H1 (cell line): ENCODE data around the gene LEFTY1. TPM values are rescaled to one million over a fixed set of nuclear protein-coding genes. Genes with fewer than 3 reads are reported as not detected.

Experiments
- CTCF ChIA-PET: fragments of 300-600 bp; sonication (Branson Sonifier 250); formaldehyde crosslinking; loops from one replicate; lab custom pipeline; 2021; ENCODE audit not compliant: partially characterized antibody; lab: Charles Lee
- POLR2A ChIA-PET: fragments of 300-600 bp; sonication (Branson Sonifier 250); formaldehyde crosslinking; loops from one replicate; lab custom pipeline; 2021; ENCODE audit warnings: inconsistent platforms; ENCODE audit not compliant: partially characterized antibody; lab: Charles Lee
- DNase-seq, 2 experiments: peaks; one replicate each; pipeline versions ENCODE4 v3.0.0 to v3.0.0-alpha.2; 2010 to 2022; ENCODE audit warnings: low spot score in 2 of 2, low read depth in 1 of 2, mixed read lengths in 1 of 2
- FAIRE-seq: peaks from 2 replicates; lab custom pipeline; 2011; peaks lifted over from hg19 to GRCh38; lab: Jason Lieb, UNC
- H2AFZ ChIP-seq: 2 replicates; pipeline ENCODE4 v1.8.1; 2012; ENCODE audit warnings: low read length, inconsistent platforms
- H2AK5ac ChIP-seq: 2 replicates; pipeline ENCODE4 v1.6.1; 2013; ENCODE audit warnings: low read depth, low read length
- H2BK120ac ChIP-seq: replicated peaks from 2 replicates; pipeline ENCODE3; 2013; ENCODE audit warnings: low read depth, low read length, inconsistent platforms
- H2BK12ac ChIP-seq: 2 replicates; pipeline ENCODE4 v1.6.1; 2013; ENCODE audit warnings: low read depth, low read length
- H2BK15ac ChIP-seq: 2 replicates; pipeline ENCODE4 v1.6.1; 2013; ENCODE audit warnings: low read length
- H2BK20ac ChIP-seq: 2 replicates; pipeline ENCODE4 v1.6.1; 2013; ENCODE audit warnings: low read length
- H2BK5ac ChIP-seq: 2 replicates; pipeline ENCODE4 v1.6.1; 2013; ENCODE audit warnings: low read depth, low read length
- H3K14ac ChIP-seq: 2 replicates; pipeline ENCODE4 v1.6.1; 2013; ENCODE audit warnings: inconsistent platforms; ENCODE audit not compliant: insufficient read length
- H3K18ac ChIP-seq: 2 replicates; pipeline ENCODE4 v1.6.1; 2013; ENCODE audit warnings: low read length; ENCODE audit errors: extremely low read depth
- H3K23ac ChIP-seq: 2 replicates; pipeline ENCODE4 v1.6.1; 2013; ENCODE audit warnings: inconsistent platforms; ENCODE audit not compliant: insufficient read length
- H3K23me2 ChIP-seq: 2 replicates; pipeline ENCODE4 v1.6.1; 2013; ENCODE audit warnings: low read depth, low read length
- H3K27ac ChIP-seq: 2 replicates; pipeline ENCODE4 v1.6.1; 2011; ENCODE audit warnings: low read depth, low read length, inconsistent platforms
- H3K27me3 ChIP-seq, 4 experiments: replicated peaks in 1 of 4; 1 replicate in 1 of 4; 2 replicates in 3 of 4; pipeline versions ENCODE4 v1.6.1 to v1.8.1; 2011 to 2013; ENCODE audit warnings: low read length in 3 of 4, mild to moderate bottlenecking in 3 of 4, inconsistent platforms in 2 of 4, mixed read lengths in 2 of 4, moderate library complexity in 1 of 4; ENCODE audit not compliant: control insufficient read depth in 3 of 4, insufficient read depth in 3 of 4; ENCODE audit errors: extremely low read depth in 1 of 4
- H3K36me3 ChIP-seq, 4 experiments: 2 replicates each; pipeline versions ENCODE4 v1.6.1 to v1.8.1; 2011 to 2013; ENCODE audit warnings: mild to moderate bottlenecking in 4 of 4, low read length in 3 of 4, moderate library complexity in 2 of 4, control low read depth in 1 of 4, inconsistent platforms in 1 of 4; ENCODE audit not compliant: insufficient read depth in 4 of 4, control insufficient read depth in 2 of 4
- H3K4ac ChIP-seq: replicated peaks from 2 replicates; pipeline ENCODE3; 2013; ENCODE audit warnings: low read length, low read depth, mixed read lengths, inconsistent platforms; ENCODE audit not compliant: insufficient read length
- H3K4me1 ChIP-seq, 4 experiments: replicated peaks in 1 of 4; 1 replicate in 1 of 4; 2 replicates in 3 of 4; pipeline versions ENCODE4 v1.6.1 to v1.8.1; 2011 to 2013; ENCODE audit warnings: low read length in 3 of 4, inconsistent platforms in 2 of 4, mixed read lengths in 1 of 4; ENCODE audit not compliant: insufficient read depth in 4 of 4, control insufficient read depth in 3 of 4
- H3K4me2 ChIP-seq, 2 experiments: 2 replicates each; pipeline versions ENCODE4 v1.6.1 to v1.8.1; 2011 to 2013; ENCODE audit warnings: low read depth in 2 of 2, low read length in 2 of 2, control low read depth in 1 of 2, inconsistent platforms in 1 of 2, mild to moderate bottlenecking in 1 of 2; ENCODE audit not compliant: insufficient read depth in 1 of 2
- H3K4me3 ChIP-seq, 4 experiments: fragments of 200-600, 300-600 bp in 1 of 4; sonication (generic), shearing (Covaris generic), sonication (Bioruptor Twin) in 1 of 4; 2 replicates each; pipeline versions ENCODE4 v1.5.1 to v1.8.1; 2011 to 2016; ENCODE audit warnings: low read length in 4 of 4, low read depth in 3 of 4, control low read depth in 2 of 4, inconsistent platforms in 2 of 4, mild to moderate bottlenecking in 2 of 4, mixed read lengths in 1 of 4, moderate library complexity in 1 of 4; ENCODE audit not compliant: insufficient read depth in 2 of 4; ENCODE audit errors: extremely low read depth in 1 of 4
- H3K56ac ChIP-seq: replicated peaks from 2 replicates; pipeline ENCODE3; 2013; ENCODE audit warnings: low read depth, mild to moderate bottlenecking, mixed read lengths, low read length, inconsistent platforms; ENCODE audit not compliant: insufficient read length
- H3K79me1 ChIP-seq: 2 replicates; pipeline ENCODE4 v1.6.1; 2013; ENCODE audit warnings: low read depth, low read length, control low read depth
- H3K79me2 ChIP-seq, 2 experiments: 2 replicates each; pipeline versions ENCODE4 v1.6.1 to v1.8.1; 2012 to 2013; ENCODE audit warnings: low read length in 2 of 2, mild to moderate bottlenecking in 2 of 2, inconsistent platforms in 1 of 2; ENCODE audit not compliant: insufficient read depth in 2 of 2, control insufficient read depth in 1 of 2
- H3K9ac ChIP-seq, 4 experiments: replicated peaks in 1 of 4; 1 replicate in 1 of 4; 2 replicates in 3 of 4; pipeline versions ENCODE4 v1.6.1 to v1.8.1; 2011 to 2013; ENCODE audit warnings: low read depth in 3 of 4, low read length in 3 of 4, control low read depth in 2 of 4, mild to moderate bottlenecking in 2 of 4, moderate library complexity in 2 of 4, inconsistent platforms in 1 of 4; ENCODE audit errors: extremely low read depth in 1 of 4
- H3K9me3 ChIP-seq, 2 experiments: 2 replicates each; pipeline versions ENCODE4 v1.6.1 to v1.8.1; 2012 to 2013; ENCODE audit warnings: mild to moderate bottlenecking in 2 of 2, moderate library complexity in 2 of 2, control low read depth in 1 of 2, inconsistent platforms in 1 of 2, low read depth in 1 of 2, low read length in 1 of 2, mixed read lengths in 1 of 2; ENCODE audit not compliant: insufficient read depth in 2 of 2
- H4K20me1 ChIP-seq, 2 experiments: replicated peaks in 1 of 2; 2 replicates each; pipeline versions ENCODE3 to v1.8.1; 2011 to 2013; ENCODE audit warnings: inconsistent platforms in 2 of 2, low read length in 2 of 2, mild to moderate bottlenecking in 1 of 2; ENCODE audit not compliant: insufficient read depth in 2 of 2, control insufficient read depth in 1 of 2
- H4K5ac ChIP-seq: 2 replicates; pipeline ENCODE4 v1.6.1; 2013; ENCODE audit warnings: low read length, low read depth, mixed read lengths, inconsistent platforms; ENCODE audit not compliant: insufficient read length
- H4K8ac ChIP-seq: 2 replicates; pipeline ENCODE4 v1.8.0; 2013; ENCODE audit warnings: mild to moderate bottlenecking, moderate library complexity, low read length, inconsistent platforms; ENCODE audit not compliant: insufficient read depth; ENCODE audit errors: extremely low read depth
- H4K91ac ChIP-seq: replicated peaks from 2 replicates; pipeline ENCODE3; 2013; ENCODE audit warnings: low read length, mixed read lengths, inconsistent platforms; ENCODE audit not compliant: insufficient read length
- POU5F1 ChIP-seq: IDR thresholded peaks from 2 replicates; pipeline ENCODE4 v1.6.1; 2011; ENCODE audit warnings: low read depth, mild to moderate bottlenecking, low read length, moderate library complexity
- TAF7 ChIP-seq: optimal IDR thresholded peaks from 2 replicates; pipeline ENCODE3; 2011; ENCODE audit warnings: low read depth, mild to moderate bottlenecking, inconsistent platforms, low read length, moderate library complexity, borderline replicate concordance
- WGBS, 2 experiments: shearing (Covaris generic) in 1 of 2; methylation state at CpG; one replicate each; pipeline versions ENCODE4 v1.1.6 to v1.1.7; 2013 to 2015; ENCODE audit warnings: low lambda C conversion rate in 2 of 2, mixed read lengths in 2 of 2, inconsistent platforms in 1 of 2, low coverage in 1 of 2, missing lambda C conversion rate in 1 of 2; ENCODE audit not compliant: insufficient replicate concordance in 2 of 2, insufficient coverage in 1 of 2, insufficient read length in 1 of 2; ENCODE audit errors: extremely low coverage in 1 of 2, missing lambda C conversion rate in 1 of 2; 5-methylcytosine and 5-hydroxymethylcytosine counted together
- polyA plus RNA-seq, 7 experiments: library from polyadenylated mRNA; depleted of rRNA in 3 of 7; stranded (reverse) in 5 of 7; unstranded in 2 of 7; fragments of >200 nt in 5 of 7; fragments of 200-250 nt in 2 of 7; gene quantifications; 1 replicate in 5 of 7; 2 replicates in 1 of 7; 4 replicates in 1 of 7; pipeline versions ENCODE4 v1.2.1 to v1.2.3, GENCODE V29; 2011 to 2013; ENCODE audit warnings: missing spikeins in 2 of 7, mixed read lengths in 2 of 7
- total RNA-seq: library from RNA; stranded (reverse); fragmentation: NEBNext Ultra II Directional; extraction: Animal tissue kit (Norgen Biotek cat#: 25700); gene quantifications from 2 replicates; pipeline ENCODE4 v1.2.1, GENCODE V29; 2021

LEFTY1 gene
- total and polyA plus RNA-seq, 2 of the 8 experiments (the other 6 are each of a cell fraction or from before 2014, with no cell fraction given): 4.5 to 11.7 TPM

DNA sequence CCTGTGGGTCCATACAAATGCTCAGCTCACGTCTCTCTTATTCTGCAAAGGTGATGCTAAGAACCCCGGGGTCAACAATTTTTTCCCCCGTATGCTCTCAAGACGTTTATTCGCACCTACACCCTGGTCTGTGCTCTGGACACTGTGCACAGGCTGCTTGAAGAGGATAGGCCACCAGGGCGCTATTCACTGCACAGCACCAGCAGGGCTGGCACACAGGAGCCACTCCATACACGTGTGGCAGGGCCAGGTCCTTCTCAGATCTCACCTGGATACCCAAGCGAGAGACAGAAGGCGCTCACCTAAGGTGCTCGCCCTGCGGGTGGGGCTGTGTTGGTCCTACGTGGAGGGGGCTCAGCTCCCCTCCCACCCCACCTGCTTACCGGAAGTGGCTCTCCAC is 23.4 kb downstream of the LEFTY1 start:
- WGBS, 2 experiments: 92% methylated on average over 13 of the region's 13 CpGs; no CpG with 5 or more reads in 1 of the 2 experiments
- no peaks in the 10 kb centered on the region for H3K79me1 ChIP-seq
- H3K56ac ChIP-seq: no peak overlapping the region
- H2AFZ ChIP-seq: no peak overlapping the region
- no peak overlapping the region for H3K4me3 ChIP-seq
- no peak overlapping the region for H2BK12ac ChIP-seq
- no peaks in the 10 kb centered on the region for H3K9me3 ChIP-seq
- no peak overlapping the region for H4K91ac ChIP-seq
- no peak overlapping the region for H4K5ac ChIP-seq
- H4K8ac ChIP-seq: no peak overlapping the region
- peaks cover 0 to 4% of the 10 kb centered on the region in 2 experiments for H4K20me1 ChIP-seq
- H3K4ac ChIP-seq: no peak overlapping the region
- H2AK5ac ChIP-seq: no peak overlapping the region
- H2BK120ac ChIP-seq: no peak overlapping the region
- no peak overlapping the region for H3K18ac ChIP-seq
- no peak overlapping the region for H3K9ac ChIP-seq
- DNase-seq (no peak), FAIRE-seq (no peak)
- no peaks in the 10 kb centered on the region for H3K23me2 ChIP-seq
- ChIA-PET CTCF (interaction anchor here (1.0 to 2.3 kb wide), 6 partner anchors 11 to 103 kb away, joined by 3 to 13 read pairs (median 6); no protein-coding TSS in a partner anchor), POLR2A (interaction anchor here (1.4 to 1.6 kb wide), 4 partner anchors 12 to 55 kb away, joined by 3 to 4 read pairs (median 4); partner anchors contain the start of gene EPHX1)
- H2BK5ac ChIP-seq: no peak overlapping the region
- no peak overlapping the region for H3K4me2 ChIP-seq
- H3K4me1 ChIP-seq: no peaks in the 10 kb centered on the region
- peaks cover 7 to 29% (median 16%) of the 10 kb centered on the region in 4 experiments for H3K36me3 ChIP-seq
- no peaks in the 10 kb centered on the region for H3K79me2 ChIP-seq
- no peak overlapping the region for H3K23ac ChIP-seq
- H3K27me3 ChIP-seq: no peaks in the 10 kb centered on the region
- no peak overlapping the region for H2BK20ac ChIP-seq
- no peak overlapping the region for H2BK15ac ChIP-seq
- H3K14ac ChIP-seq: no peak overlapping the region
- H3K27ac ChIP-seq: no peak overlapping the region
- TF ChIP-seq TAF7 (no peak), POU5F1 (no peak)
